Epidermal melanocyte (primary cell): ENCODE measurements around the gene TMEM183A.

ENCODE experiments used
- DNase-seq: peaks from one replicate; pipeline ENCODE4 v3.0.0; 2011; ENCODE audit warnings: low spot score; ENCODE audit not compliant: insufficient read length

The TMEM183A gene

DNA sequence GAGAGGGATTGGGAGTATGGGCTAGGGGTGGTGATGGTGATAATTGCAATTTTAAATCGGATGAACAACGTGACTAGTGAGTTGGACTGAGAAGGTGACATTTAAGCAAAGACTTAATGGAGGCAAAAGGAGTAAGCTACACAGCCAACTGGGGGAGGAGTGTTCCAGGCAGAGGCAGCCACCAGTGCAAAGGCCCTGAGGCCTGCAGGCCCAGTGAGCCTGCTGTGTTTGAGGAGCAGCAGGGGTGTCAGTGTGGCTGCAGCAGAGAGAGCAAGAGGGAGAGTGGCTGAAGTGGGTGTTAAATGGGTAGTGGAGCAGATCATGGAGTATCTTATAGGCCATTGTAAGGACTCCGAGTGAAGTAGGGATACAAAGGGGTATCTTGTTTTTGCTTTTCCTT is 59.8 kb downstream of the TMEM183A start:
- DNase-seq, result no peak

DNA sequence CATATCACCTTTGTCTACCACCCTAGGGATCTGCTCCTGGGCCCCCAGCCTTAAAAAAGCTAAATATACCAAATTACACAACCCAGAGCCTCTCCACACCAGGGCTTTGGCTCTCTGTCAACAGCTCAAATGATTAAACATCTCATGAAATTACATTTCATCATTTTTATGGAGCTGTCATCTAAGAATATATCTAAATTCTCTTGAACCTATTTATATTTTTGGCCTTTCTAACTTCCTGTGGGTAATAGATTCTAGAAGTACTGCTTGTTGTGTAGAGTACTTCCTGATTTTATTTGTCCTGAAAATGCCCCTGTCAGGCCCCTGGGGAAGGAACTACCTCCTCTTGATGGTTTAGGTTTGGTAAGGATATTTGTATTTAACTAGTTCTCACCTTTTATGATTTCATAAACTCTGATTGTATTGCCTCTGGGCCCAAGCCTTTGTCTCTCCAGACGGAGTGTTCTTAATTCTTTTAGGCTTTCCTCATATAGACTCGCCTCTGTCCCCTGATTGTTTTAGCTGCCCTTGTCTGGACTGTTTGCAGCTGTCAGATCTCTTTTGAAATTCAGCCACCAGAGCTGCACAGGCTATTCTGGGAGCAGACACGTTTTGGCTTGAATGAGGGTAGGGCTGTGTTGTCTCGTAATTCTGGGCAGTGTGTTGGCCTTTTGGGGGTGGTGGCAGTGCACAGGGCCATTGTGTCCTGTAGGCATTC is 62.0 kb downstream of the TMEM183A start:
- peak; percentile 51 for DNase-seq

- DNase-seq, result no peak
Observed at GRCh38 chr1:203072002-203072602, 64.9 kb downstream of the TMEM183A start.

DNA sequence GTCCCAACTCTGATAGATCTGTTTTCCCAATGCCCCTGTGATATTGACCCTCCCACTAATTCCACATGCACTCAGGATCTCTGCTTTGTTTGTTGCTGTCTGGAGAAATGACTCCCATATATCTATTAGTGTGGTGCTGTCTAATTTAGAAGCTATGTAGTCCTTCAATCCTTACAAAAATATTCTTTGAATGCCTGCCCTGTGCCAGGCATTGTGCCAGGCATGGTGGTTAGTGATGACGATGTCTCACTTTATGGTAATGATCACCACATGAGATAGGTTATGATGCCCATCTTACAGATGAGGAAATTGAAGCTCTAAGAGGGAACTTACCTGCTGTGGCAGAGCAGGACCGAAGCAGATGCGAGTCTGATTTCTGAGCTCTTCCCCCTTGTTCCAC is 65.7 kb downstream of the TMEM183A start:
- DNase-seq, result no peak

GRCh38 chr1:203073469-203073868 is 66.3 kb downstream of the TMEM183A start:
- no peak for DNase-seq
